GM23338 (cell line): Measurements from ENCODE around the gene FZD2.

ENCODE experiments used
- CREB1 ChIP-seq: fragments of 250-450 bp; sonication (Bioruptor Pico); IDR thresholded peaks from 2 replicates; pipeline ENCODE4 v1.5.0; 2020; ENCODE audit warnings: low read depth, mild to moderate bottlenecking, moderate library complexity
- EZH2 ChIP-seq: fragments of 200-600 bp; sonication (generic); IDR thresholded peaks from one replicate; pipeline ENCODE4 v1.8.0; 2017; ENCODE audit warnings: antibody characterized with exemption, mild to moderate bottlenecking, low read depth; ENCODE audit not compliant: unreplicated experiment
- EZH2phosphoT487 ChIP-seq: fragments of 200-600 bp; sonication (generic); IDR thresholded peaks from one replicate; pipeline ENCODE4 v1.8.1; 2018; ENCODE audit warnings: antibody characterized with exemption; ENCODE audit not compliant: unreplicated experiment
- JUNB ChIP-seq: IDR thresholded peaks from one replicate; pipeline ENCODE4 v1.6.1; 2016; ENCODE audit warnings: antibody characterized with exemption; ENCODE audit not compliant: unreplicated experiment
- NANOG ChIP-seq: IDR thresholded peaks from 2 replicates; pipeline ENCODE4 v1.6.1; 2016; ENCODE audit warnings: antibody characterized with exemption, borderline replicate concordance
- POLR2AphosphoS5 ChIP-seq: IDR thresholded peaks from 2 replicates; pipeline ENCODE4 v1.6.1; 2016; ENCODE audit warnings: antibody characterized with exemption, low read depth
- REST ChIP-seq: IDR thresholded peaks from one replicate; pipeline ENCODE4 v1.6.1; 2018; ENCODE audit warnings: antibody characterized with exemption; ENCODE audit not compliant: unreplicated experiment
- STAT1 ChIP-seq: IDR thresholded peaks from one replicate; pipeline ENCODE4 v1.6.1; 2016; ENCODE audit warnings: antibody characterized with exemption; ENCODE audit not compliant: unreplicated experiment
- ZNF114 ChIP-seq: fragments of 250-450 bp; sonication (Bioruptor Pico); IDR thresholded peaks from 2 replicates; pipeline ENCODE4 v1.5.0; 2020; ENCODE audit warnings: mild to moderate bottlenecking, moderate library complexity
- ZNF462 ChIP-seq: fragments of 250-450 bp; sonication (Bioruptor Pico); IDR thresholded peaks from 2 replicates; pipeline ENCODE4 v1.5.0; 2020; ENCODE audit warnings: mild to moderate bottlenecking, moderate library complexity
- TF ChIP-seq, protein P1 (sequence below), 2 experiments: fragments of 200-600 bp in 1 of 2; sonication (generic) in 1 of 2; conservative IDR thresholded peaks; 2 replicates each; pipeline versions ENCODE4 v1.5.1 to v1.6.1; 2016 to 2017; ENCODE audit warnings: antibody characterized with exemption in 2 of 2, low read depth in 2 of 2, mild to moderate bottlenecking in 2 of 2, moderate library complexity in 1 of 2
- TF ChIP-seq, protein P2 (sequence below): IDR thresholded peaks from 2 replicates; pipeline ENCODE4 v1.6.1; 2016; ENCODE audit warnings: antibody characterized with exemption

DNA sequence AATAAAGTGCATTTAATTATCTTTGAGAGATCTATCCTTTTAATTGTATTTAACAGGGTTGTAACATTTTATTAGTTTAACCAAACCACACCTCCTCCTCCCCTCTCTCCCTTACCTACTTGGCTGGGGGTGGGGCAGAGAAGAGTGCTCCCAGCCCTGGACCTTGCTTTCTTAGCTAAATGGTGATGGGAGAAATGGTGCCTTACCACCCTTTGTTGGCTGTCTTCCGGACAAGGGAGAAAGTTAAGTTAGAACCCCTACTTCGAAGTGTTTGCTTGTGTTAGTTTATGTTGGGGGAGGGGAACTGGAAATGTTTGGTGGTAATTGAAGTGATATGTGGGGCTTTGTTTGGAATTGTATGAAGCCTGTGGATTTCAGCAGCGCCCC is 3.9 kb downstream of the FZD2 start:
- TF ChIP-seq, protein P1, sequence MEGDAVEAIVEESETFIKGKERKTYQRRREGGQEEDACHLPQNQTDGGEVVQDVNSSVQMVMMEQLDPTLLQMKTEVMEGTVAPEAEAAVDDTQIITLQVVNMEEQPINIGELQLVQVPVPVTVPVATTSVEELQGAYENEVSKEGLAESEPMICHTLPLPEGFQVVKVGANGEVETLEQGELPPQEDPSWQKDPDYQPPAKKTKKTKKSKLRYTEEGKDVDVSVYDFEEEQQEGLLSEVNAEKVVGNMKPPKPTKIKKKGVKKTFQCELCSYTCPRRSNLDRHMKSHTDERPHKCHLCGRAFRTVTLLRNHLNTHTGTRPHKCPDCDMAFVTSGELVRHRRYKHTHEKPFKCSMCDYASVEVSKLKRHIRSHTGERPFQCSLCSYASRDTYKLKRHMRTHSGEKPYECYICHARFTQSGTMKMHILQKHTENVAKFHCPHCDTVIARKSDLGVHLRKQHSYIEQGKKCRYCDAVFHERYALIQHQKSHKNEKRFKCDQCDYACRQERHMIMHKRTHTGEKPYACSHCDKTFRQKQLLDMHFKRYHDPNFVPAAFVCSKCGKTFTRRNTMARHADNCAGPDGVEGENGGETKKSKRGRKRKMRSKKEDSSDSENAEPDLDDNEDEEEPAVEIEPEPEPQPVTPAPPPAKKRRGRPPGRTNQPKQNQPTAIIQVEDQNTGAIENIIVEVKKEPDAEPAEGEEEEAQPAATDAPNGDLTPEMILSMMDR (conservative IDR thresholded peaks at IDR 0.05; ENCODE audit: low read depth in 2 of 2): no peak
- TF ChIP-seq EZH2phosphoT487: no peak
- TF ChIP-seq REST: no peak
- no peak for TF ChIP-seq CREB1
- peak; percentile 22; the same call in 1 of the 2 replicates for TF ChIP-seq POLR2AphosphoS5
- no peak for TF ChIP-seq NANOG
- no peak for TF ChIP-seq EZH2
- TF ChIP-seq JUNB: no peak
- TF ChIP-seq ZNF462 (CRISPR knock-in tag): no peak
- TF ChIP-seq, protein P2, sequence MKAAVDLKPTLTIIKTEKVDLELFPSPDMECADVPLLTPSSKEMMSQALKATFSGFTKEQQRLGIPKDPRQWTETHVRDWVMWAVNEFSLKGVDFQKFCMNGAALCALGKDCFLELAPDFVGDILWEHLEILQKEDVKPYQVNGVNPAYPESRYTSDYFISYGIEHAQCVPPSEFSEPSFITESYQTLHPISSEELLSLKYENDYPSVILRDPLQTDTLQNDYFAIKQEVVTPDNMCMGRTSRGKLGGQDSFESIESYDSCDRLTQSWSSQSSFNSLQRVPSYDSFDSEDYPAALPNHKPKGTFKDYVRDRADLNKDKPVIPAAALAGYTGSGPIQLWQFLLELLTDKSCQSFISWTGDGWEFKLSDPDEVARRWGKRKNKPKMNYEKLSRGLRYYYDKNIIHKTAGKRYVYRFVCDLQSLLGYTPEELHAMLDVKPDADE: no peak
- TF ChIP-seq ZNF114: no peak
- TF ChIP-seq STAT1: no peak
